ENCODE data around the gene PPP1R26.
"Not testable (repeated sequence)": the region's sequence is repeated elsewhere in the genome, so short reads cannot be mapped to it uniquely, and the experiment has no call there.

Gene PPP1R26

GRCh38 chr9:135455401-135456030, 24.1 kb upstream of the PPP1R26 start:
- TF ChIP-seq CTCF (conservative IDR thresholded peaks at IDR 0.05; ENCODE audit: control insufficient read depth, insufficient read depth, low read depth, low read length): no peak
- no peak overlapping the region for H3K4me3 ChIP-seq (ENCODE audit: control insufficient read depth, low read depth, low read length)
- no peak for DNase-seq (ENCODE audit: low read depth)

- DNase-seq (ENCODE audit: low read depth): no peak
- TF ChIP-seq CTCF (conservative IDR thresholded peaks at IDR 0.05; ENCODE audit: control insufficient read depth, insufficient read depth, low read depth, low read length): no peak
- H3K4me3 ChIP-seq (ENCODE audit: control insufficient read depth, low read depth, low read length): no peak overlapping the region
Measured at GRCh38 chr9:135456436-135457104, 23.0 kb upstream of the PPP1R26 start.

- H3K4me3 ChIP-seq (ENCODE audit: control insufficient read depth, low read depth, low read length); DNase-seq (ENCODE audit: low read depth): not testable (repeated sequence)
Measured at GRCh38 chr9:135458478-135458877, 21.1 kb upstream of the PPP1R26 start.

- DNase-seq (ENCODE audit: low read depth): no peak
- no peak for TF ChIP-seq CTCF (conservative IDR thresholded peaks at IDR 0.05; ENCODE audit: control insufficient read depth, insufficient read depth, low read depth, low read length)
- no peak overlapping the region for H3K4me3 ChIP-seq (ENCODE audit: control insufficient read depth, low read depth, low read length)
Measured at GRCh38 chr9:135461936-135462335, 17.6 kb upstream of the PPP1R26 start.

- no peak for TF ChIP-seq CTCF (conservative IDR thresholded peaks at IDR 0.05; ENCODE audit: control insufficient read depth, insufficient read depth, low read depth, low read length)
- peak; percentile 63 for DNase-seq (ENCODE audit: low read depth)
- no peak overlapping the region for H3K4me3 ChIP-seq (ENCODE audit: control insufficient read depth, low read depth, low read length)
Measured at GRCh38 chr9:135463140-135463539, 16.4 kb upstream of the PPP1R26 start.

GRCh38 chr9:135464181-135464580, 15.4 kb upstream of the PPP1R26 start:
- DNase-seq (ENCODE audit: low read depth): no peak
- H3K4me3 ChIP-seq (ENCODE audit: control insufficient read depth, low read depth, low read length): no peak overlapping the region
- no peak for TF ChIP-seq CTCF (conservative IDR thresholded peaks at IDR 0.05; ENCODE audit: control insufficient read depth, insufficient read depth, low read depth, low read length)

- peak overlapping the region; percentile 24 for H3K4me3 ChIP-seq (ENCODE audit: control insufficient read depth, low read depth, low read length)
- DNase-seq (ENCODE audit: low read depth): peak; percentile 61
- no peak for TF ChIP-seq CTCF (conservative IDR thresholded peaks at IDR 0.05; ENCODE audit: control insufficient read depth, insufficient read depth, low read depth, low read length)
Measured at GRCh38 chr9:135468854-135469521, 10.6 kb upstream of the PPP1R26 start.
